ENCODE data around the gene RCBTB1.

- TF ChIP-seq CTCF (IDR thresholded peaks at IDR 0.05; ENCODE audit: insufficient read depth, low read length, poor library complexity, severe bottlenecking) = no peak
- no peak for TF ChIP-seq EZH2phosphoT487 (conservative IDR thresholded peaks at IDR 0.05; ENCODE audit: low read length)
Measured at GRCh38 chr13:49559006-49559405, 26.4 kb downstream of the RCBTB1 start.
